Spleen (tissue), 7 donors: ENCODE results near the gene TCF3.

Experiments
- POLR2A ChIP-seq, 3 donors: fragments of 450-650 bp; IDR thresholded peaks; one replicate each; pipeline ENCODE4 v1.5.1; 2017; ENCODE audit warnings: antibody characterized with exemption in 3 of 3, mild to moderate bottlenecking in 1 of 3
- TF ChIP-seq, protein P1 (sequence below), 11 experiments: fragments of 200-600 bp in 7 of 11; fragments of 450-650 bp in 4 of 11; sonication (generic) in 4 of 11; IDR thresholded peaks in 8 of 11; conservative IDR thresholded peaks in 3 of 11; 1 replicate in 7 of 11; 2 replicates in 4 of 11; pipeline versions ENCODE4 v1.4.0 to v1.8.0; 2016 to 2021; ENCODE audit warnings: antibody characterized with exemption in 11 of 11, inconsistent platforms in 4 of 11, mild to moderate bottlenecking in 1 of 11
- donor health status: DM: no; HTN: no; CAD: no; lungs with moderate emphysema.
- donor health status: DM: no; HTN: no; CAD: no.
- donor health status: DM: no; HTN: no; CAD: no.

DNA sequence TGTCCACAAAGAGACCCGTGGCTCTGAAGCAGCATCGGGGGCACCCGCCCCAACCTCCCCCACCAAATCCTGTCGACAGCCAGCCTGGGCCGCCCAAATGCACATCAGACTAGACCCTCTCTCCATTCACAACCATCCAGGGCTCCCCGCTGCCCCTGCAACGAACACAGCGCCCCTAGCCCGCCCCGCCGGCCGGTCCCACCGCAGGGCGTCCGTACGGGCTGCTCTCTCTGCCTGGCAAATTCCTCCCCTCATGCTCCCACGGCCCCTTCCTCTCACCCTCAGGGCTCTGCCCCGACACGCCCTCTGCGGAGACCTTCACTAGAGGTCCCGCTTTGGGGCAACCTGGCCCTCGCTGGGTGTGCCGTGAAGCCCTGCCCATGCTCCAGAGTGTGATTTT, 7.1 kb downstream of the TCF3 start:
- TF ChIP-seq, protein P1, sequence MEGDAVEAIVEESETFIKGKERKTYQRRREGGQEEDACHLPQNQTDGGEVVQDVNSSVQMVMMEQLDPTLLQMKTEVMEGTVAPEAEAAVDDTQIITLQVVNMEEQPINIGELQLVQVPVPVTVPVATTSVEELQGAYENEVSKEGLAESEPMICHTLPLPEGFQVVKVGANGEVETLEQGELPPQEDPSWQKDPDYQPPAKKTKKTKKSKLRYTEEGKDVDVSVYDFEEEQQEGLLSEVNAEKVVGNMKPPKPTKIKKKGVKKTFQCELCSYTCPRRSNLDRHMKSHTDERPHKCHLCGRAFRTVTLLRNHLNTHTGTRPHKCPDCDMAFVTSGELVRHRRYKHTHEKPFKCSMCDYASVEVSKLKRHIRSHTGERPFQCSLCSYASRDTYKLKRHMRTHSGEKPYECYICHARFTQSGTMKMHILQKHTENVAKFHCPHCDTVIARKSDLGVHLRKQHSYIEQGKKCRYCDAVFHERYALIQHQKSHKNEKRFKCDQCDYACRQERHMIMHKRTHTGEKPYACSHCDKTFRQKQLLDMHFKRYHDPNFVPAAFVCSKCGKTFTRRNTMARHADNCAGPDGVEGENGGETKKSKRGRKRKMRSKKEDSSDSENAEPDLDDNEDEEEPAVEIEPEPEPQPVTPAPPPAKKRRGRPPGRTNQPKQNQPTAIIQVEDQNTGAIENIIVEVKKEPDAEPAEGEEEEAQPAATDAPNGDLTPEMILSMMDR (IDR thresholded peaks at IDR 0.05 in 8 of 11, conservative IDR thresholded peaks at IDR 0.05 in 3 of 11), result no peak
- TF ChIP-seq POLR2A (IDR thresholded peaks at IDR 0.05), result no peak
